ENCODE data around the gene FGR. TPM values are rescaled to one million over a fixed set of nuclear protein-coding genes. Genes with fewer than 3 reads are reported as not detected.

Gene FGR
- total RNA-seq, result not detected in 2 replicates

DNA sequence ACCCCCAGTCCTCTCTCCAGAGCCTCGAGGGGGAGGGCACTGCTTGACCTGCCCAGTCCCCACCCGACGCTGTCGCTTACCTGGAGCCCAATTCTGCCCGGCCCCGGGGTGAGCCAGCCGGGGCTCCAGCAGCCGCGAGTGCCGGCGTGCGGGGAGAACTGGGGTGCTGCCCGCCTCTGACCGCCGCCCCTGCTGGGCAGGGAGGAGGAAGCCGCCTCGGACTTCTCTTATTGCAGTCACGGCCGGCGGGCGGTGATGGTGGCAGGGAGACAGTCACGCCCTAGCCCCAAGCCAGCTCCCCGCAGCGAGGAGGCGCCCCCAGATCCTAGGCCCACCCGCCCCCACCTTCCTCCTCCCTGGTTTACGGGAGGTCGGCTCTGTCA lies at the start of gene FGR:
Gene FGR (minus strand): TSS at position 201 of the 383 bp plus-strand sequence. CDS start 11,269 bp downstream, outside the sequence.

GRCh38 chr1:27671964-27672749 lies 37.2 kb upstream of the FGR start, which contains the start of gene IFI6:
Gene IFI6, minus strand, starts transcription at chr1:27672192. Its CDS starts 2,878 bp downstream, at chr1:27669314.

DNA sequence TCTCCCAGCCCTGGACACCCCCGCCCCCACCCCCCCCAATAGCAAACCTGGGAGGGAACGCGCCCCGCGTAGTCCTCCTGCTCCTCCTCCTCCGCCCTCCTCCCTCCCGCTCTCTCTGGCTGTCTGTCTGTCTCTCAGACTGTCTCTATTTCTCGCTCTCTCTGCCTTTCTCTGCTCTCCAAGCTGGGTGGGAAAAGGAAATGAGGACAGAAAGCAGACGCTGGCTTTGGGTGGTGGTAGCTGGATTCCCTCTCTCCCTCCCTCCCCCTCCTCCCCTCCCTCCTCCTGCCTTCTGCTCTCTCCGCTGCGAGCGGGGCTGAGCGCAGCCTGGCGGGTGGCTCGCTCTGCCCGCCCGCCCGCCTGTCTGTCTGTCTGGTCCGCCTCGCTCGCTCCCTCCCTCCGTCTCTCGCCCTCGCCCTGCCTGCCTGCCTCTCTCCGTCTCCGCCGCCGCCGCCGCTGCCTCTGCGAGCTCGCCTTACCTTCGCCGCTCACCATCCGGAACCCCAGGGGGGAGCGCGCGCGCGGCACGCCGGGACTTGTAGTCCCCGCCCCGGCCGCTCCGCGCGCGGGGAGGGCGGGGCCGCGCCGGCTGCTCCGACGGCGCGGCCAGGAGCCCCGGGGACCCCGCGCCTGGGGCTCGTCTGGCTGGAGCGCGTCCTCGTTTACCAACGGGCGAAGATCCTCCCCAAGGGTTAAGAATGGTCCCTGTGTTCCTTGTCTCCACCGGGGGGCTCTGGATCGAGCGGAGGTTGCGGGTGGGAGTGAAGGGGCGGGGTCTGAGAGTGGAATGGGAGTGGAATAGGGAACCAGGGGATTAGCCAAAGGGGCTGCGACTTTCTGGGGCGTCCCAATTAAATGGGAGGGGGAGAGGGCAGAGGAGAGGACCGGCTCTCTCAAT lies 31.1 kb downstream of the FGR start, which contains the start of gene AHDC1:
Gene AHDC1 (minus strand): TSS at position 464 of the 898 bp plus-strand sequence. CDS start 52,029 bp downstream, outside the sequence.

Other genes with a start within 250 kb of the FGR start
- 0.09 and 0.14 TPM in 2 replicates for gene GPR3, start 242.6 kb downstream of the FGR start, total RNA-seq
- gene WASF2, start 145.0 kb downstream of the FGR start, total RNA-seq, result 10.0 and 12.9 TPM in 2 replicates
- 2.1 and 5.5 TPM in 2 replicates for gene AHDC1, start 31.0 kb downstream of the FGR start, total RNA-seq
- 15.4 and 25.2 TPM in 2 replicates for gene IFI6, start 37.0 kb upstream of the FGR start, total RNA-seq
- 12.9 and 15.4 TPM in 2 replicates for gene FAM76A, start 90.8 kb upstream of the FGR start, total RNA-seq
- 46.2 and 53.1 TPM in 2 replicates for gene STX12, start 138.0 kb upstream of the FGR start, total RNA-seq
- gene PPP1R8, start 195.6 kb upstream of the FGR start, total RNA-seq, result 39.1 and 39.7 TPM in 2 replicates
- 5.2 and 7.5 TPM in 2 replicates for gene THEMIS2, start 237.4 kb upstream of the FGR start, total RNA-seq

Data from smooth muscle cell of bladder (primary cell).